Stimulated activated CD8-positive, alpha-beta memory T cell treated with anti-CD3 and anti-CD28 coated beads, Interleukin-7, amount 100 ng/mL, for 24 hours (primary cell): Measurements from ENCODE around the gene KRT33A.

ENCODE experiments used
- DNase-seq: peaks from one replicate; pipeline ENCODE4 v3.0.0-alpha.2; 2020; ENCODE audit warnings: low read depth

The KRT33A gene

GRCh38 chr17:41301916-41302901 is 48.4 kb downstream of the KRT33A start, which contains the start of gene KRTAP29-1:
Gene KRTAP29-1, minus strand, starts transcription at chr17:41302851. Its CDS starts 0 bp downstream, at chr17:41302851.
- DNase-seq: no peak

GRCh38 chr17:41301204-41301790 is 49.3 kb downstream of the KRT33A start:
- no peak for DNase-seq

GRCh38 chr17:41298458-41299135 is 52.0 kb downstream of the KRT33A start:
- no peak for DNase-seq

GRCh38 chr17:41296846-41297245 is 53.8 kb downstream of the KRT33A start:
- no peak for DNase-seq
